GM13977 (cell line): ENCODE results near the gene ST8SIA1.

Experiments
- DNase-seq: peaks from one replicate; pipeline ENCODE4 v3.0.0; 2012; ENCODE audit warnings: low spot score
- in situ Hi-C: fragments of 300-500 bp; cut with MboI; formaldehyde crosslinking; loops from one replicate; pipeline ENCODE4 v1.12.0; 2022; ENCODE audit warnings: low sequenced_read_pairs, low pct_unique_long_range_greater_than_20kb, mixed read lengths, inconsistent platforms; ENCODE audit not compliant: unreplicated experiment
- TF ChIP-seq, protein P1 (sequence below): IDR thresholded peaks from 2 replicates; pipeline ENCODE4 v1.5.1; 2012; ENCODE audit warnings: mild to moderate bottlenecking, control low read depth; ENCODE audit not compliant: insufficient read depth; ENCODE audit errors: extremely low read depth, missing control alignments

The ST8SIA1 gene

DNA sequence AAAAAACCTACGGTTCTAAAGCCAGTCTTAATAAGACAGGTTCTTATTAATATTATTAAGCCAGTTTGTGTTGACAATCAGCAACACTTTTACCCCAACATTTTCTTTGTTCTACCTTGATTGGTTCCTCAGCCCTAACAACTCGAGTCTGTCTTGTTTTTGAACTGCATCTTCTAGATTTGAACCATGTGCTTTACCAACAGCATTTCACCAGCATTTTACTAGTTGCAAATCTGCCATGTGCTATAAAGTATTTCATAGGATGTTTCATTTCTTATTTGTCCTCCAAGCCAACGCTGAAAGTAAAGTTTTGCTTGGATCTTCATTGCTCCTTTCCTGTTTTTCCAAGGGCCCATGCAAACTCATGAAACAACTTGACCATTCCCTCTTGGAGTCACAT, 133.4 kb downstream of the ST8SIA1 start:
- TF ChIP-seq, protein P1, sequence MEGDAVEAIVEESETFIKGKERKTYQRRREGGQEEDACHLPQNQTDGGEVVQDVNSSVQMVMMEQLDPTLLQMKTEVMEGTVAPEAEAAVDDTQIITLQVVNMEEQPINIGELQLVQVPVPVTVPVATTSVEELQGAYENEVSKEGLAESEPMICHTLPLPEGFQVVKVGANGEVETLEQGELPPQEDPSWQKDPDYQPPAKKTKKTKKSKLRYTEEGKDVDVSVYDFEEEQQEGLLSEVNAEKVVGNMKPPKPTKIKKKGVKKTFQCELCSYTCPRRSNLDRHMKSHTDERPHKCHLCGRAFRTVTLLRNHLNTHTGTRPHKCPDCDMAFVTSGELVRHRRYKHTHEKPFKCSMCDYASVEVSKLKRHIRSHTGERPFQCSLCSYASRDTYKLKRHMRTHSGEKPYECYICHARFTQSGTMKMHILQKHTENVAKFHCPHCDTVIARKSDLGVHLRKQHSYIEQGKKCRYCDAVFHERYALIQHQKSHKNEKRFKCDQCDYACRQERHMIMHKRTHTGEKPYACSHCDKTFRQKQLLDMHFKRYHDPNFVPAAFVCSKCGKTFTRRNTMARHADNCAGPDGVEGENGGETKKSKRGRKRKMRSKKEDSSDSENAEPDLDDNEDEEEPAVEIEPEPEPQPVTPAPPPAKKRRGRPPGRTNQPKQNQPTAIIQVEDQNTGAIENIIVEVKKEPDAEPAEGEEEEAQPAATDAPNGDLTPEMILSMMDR = no peak
- in situ Hi-C loops = no loop called here
- no peak for DNase-seq

DNA sequence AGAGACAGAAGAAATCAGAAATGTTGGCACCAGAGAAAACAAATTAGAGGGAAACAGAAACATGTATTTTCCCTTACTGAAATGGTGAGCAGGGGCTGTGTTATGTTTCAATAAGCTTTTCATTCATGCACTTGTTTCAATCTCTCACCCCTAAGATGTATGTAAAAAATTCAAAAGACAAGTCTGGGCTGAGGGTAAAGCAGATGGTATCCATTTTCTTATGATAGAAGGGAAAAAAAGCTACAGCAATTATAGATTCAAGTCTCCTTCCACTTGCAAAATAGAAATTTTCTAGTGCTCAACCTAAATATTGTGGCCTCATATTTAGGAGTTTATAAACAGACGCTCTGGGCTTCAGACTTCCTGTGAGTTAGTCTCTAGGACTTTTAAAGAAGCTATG, 138.3 kb downstream of the ST8SIA1 start:
- TF ChIP-seq, protein P1 = no peak
- in situ Hi-C loops = no loop called here

DNA sequence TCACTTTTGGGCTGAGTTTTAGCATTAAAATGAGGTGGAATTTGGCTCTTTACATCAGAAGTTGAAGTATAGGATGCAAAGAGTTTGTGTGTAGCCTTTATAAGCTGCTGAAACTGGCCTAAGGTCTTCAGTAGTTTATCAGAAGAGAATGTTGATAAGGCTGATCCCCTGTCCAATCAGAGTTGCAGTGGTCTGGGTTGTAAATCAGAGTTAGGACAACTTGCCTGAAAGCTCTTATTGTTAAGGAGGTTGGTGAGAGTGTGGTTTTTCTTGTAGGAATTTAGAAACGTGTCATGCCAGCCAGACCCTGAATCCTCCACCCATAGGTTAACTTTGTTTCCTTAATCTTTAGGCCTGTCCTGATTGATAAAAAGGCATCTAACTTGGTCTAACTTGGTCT, 143.5 kb downstream of the ST8SIA1 start:
- no peak for DNase-seq
- in situ Hi-C loops = no loop called here
- TF ChIP-seq, protein P1 = no peak

More for the DNA sequence above, 138.3 kb downstream of the ST8SIA1 start:
- DNase-seq = no peak

DNA sequence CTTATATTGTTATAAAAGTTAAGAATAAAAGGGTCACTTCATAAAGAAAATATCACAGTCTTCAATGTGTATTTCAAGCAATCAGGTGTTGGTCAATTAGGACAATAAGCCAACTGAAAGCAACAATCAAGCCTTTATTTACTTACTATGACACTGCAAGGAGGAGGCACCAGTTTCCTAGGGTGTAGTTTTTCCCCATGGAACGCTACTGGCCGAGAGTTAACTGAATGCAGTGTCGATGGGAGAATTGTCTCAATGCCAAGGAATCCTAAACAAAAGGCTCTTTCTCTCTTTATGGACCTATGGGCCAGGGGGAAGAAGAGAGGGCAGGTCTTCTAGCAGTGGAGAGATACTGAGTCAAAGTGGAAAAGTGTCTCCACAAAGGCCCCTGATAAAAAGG, 146.1 kb downstream of the ST8SIA1 start:
- TF ChIP-seq, protein P1 = no peak
- in situ Hi-C loops = no loop called here
- DNase-seq = no peak

DNA sequence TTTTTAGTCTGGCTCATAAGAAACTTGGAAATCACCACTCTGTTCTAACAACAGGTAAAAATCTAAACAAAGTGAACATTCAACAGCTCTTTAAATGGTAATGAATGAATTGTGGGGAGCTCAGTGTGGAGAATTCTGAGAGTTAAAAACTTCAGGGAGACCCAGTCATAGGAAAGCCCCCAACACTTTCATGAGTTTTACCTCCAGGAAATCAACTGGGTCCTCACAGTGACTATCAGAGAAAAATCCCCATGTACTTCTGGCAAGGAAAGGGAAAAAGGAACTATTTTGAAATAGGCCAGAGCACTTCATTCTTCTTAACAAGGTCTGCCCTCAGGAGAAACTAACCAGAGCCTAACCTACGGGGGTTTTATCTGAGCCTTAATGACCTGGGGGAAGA, 153.8 kb downstream of the ST8SIA1 start:
- in situ Hi-C loops = no loop called here
- DNase-seq = no peak
- TF ChIP-seq, protein P1 = no peak

DNA sequence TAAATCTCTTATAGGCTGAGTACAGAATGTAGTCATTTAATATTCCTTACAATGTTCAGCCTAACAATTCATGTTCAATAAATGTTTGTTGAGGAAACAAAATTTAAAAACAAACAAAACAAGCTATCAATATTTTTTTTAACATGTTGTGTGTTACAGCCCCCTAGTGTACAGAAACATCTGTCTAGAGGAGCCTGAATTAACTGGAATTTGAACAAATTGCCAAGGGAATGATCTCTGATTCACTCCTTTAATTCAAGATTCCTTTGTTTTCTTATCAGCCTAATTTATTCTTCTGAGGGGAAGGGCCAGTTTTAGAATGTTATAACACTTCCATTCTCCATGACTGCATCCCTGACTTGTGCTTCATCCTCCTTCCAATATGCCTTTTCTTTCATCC, 161.3 kb downstream of the ST8SIA1 start:
- no peak for DNase-seq
- TF ChIP-seq, protein P1 = peak; percentile 17
- in situ Hi-C loops = no loop called here

DNA sequence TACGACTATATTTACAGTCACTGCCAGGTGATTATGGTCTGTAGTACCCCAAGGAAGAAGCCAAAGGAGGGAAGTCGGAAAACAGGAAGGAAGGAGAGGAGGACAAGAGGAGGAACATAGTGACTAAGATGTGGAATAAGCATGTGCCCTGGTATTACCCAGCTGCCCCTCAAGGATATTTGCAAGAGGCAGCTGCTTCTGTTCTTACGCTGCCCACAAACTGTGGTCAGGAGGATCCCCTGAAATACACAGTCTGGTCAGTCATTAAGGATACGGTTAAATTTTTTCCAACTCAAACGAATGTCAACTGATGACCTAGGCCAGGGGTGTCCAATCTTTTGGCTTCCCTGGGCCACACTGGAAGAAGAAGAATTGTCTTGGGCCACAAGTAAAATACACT, 162.0 kb downstream of the ST8SIA1 start:
- in situ Hi-C loops = no loop called here
- TF ChIP-seq, protein P1 = no peak
- no peak for DNase-seq
